GM19240 (cell line): ENCODE results near the gene ST8SIA6.

Source experiments
- DNase-seq: peaks from one replicate; pipeline ENCODE4 v3.0.0; 2011; ENCODE audit warnings: low spot score; ENCODE audit not compliant: insufficient read length

The ST8SIA6 gene

GRCh38 chr10:17272648-17273047 is 181.7 kb downstream of the ST8SIA6 start:
- DNase-seq, result no peak
